T-helper 17 cell (primary cell): ENCODE results near the gene KATNAL1. TPM values are rescaled to one million over a fixed set of nuclear protein-coding genes. Genes with fewer than 3 reads are reported as not detected.

Experiments
- ATAC-seq: fragments of 150-1000 bp; cut with Tn5 transposase; 2 replicates; pipeline ENCODE4 v1.10.0; 2021; ENCODE audit warnings: mild to moderate bottlenecking, moderate library complexity
- DNase-seq, 3 donors: peaks; one replicate each; pipeline versions ENCODE4 v3.0.0 to v3.0.0-alpha.2; 2020 to 2021
- H3K9me3 ChIP-seq: one replicate; pipeline ENCODE4 v1.7.0; 2013; ENCODE audit warnings: low read length, mild to moderate bottlenecking; ENCODE audit not compliant: control insufficient read depth, poor library complexity, severe bottlenecking
- H3K27ac Mint-ChIP-seq: one replicate; pipeline ENCODE4 v1.8.0; 2022; ENCODE audit warnings: mild to moderate bottlenecking, moderate library complexity, mixed read lengths
- H3K27me3 Mint-ChIP-seq: one replicate; pipeline ENCODE4 v1.8.0; 2022; ENCODE audit warnings: mixed read lengths
- H3K36me3 Mint-ChIP-seq: one replicate; pipeline ENCODE4 v1.8.0; 2022; ENCODE audit warnings: low read depth, mixed read lengths
- H3K4me1 Mint-ChIP-seq: one replicate; pipeline ENCODE4 v1.8.0; 2022; ENCODE audit warnings: mild to moderate bottlenecking, mixed read lengths
- H3K4me3 Mint-ChIP-seq: one replicate; pipeline ENCODE4 v1.8.0; 2022; ENCODE audit warnings: mild to moderate bottlenecking, moderate library complexity, mixed read lengths
- total RNA-seq, 4 donors: library from RNA in 2 of 4; stranded (reverse) in 2 of 4; gene quantifications; one replicate each; pipeline ENCODE4 v1.2.3 and lab custom pipeline; 2022 to 2026

The KATNAL1 gene
- total RNA-seq, 2 donors from 2014 or later, result 10.6 to 11.8 TPM

DNA sequence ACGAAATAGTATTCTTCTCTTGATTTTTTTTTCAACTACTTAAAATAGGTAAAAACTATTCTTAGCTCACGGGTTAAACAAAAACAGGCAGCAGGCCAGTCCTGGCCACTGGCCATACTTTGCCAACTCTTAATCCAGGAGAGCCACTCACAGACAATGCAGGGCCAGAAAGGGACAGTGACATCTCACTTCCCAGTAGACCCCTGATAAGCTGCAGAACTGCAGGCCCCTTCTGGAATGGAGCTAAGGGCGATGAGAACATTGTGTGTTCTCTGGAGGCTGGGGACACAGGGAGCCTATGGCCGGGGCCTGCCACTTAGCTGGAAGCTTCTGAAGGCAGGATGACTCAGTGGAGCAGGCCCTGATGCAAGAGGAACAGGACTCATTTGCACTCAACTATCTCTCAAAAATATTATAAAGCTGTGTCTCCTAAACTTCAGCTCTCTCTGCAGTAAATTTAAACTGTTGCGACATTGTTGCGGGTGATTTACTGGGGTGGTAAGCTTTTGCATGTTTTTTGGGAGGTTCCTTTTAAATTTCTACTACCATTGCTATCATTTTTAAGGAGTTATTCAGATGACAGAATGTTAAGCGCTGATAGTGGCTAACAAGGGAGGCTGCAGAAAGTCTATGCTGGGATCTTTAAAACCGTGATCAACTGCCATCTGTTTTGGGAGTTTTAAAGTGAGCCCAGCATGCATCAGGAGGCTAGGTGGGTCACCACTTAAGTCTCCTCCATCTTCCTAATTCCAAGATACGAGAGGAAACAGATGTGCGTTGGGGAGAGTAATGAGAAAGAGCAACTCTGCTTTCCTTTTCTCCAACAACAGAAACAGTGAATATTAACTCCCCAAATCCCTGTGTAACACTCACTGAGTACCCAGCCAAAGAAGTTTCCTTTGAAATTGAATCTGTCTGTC is 33.2 kb upstream of the KATNAL1 start:
- H3K9me3 ChIP-seq, result no peaks in the 10 kb centered on the region
- ATAC-seq, result no peak
- no peaks in the 10 kb centered on the region for H3K27me3 Mint-ChIP-seq
- peaks cover 2% of the 10 kb centered on the region for H3K36me3 Mint-ChIP-seq
- H3K4me3 Mint-ChIP-seq, result no peak overlapping the region
- H3K27ac Mint-ChIP-seq, result no peak overlapping the region
- H3K4me1 Mint-ChIP-seq, result peaks cover 32% of the 10 kb centered on the region
- no peak for DNase-seq

DNA sequence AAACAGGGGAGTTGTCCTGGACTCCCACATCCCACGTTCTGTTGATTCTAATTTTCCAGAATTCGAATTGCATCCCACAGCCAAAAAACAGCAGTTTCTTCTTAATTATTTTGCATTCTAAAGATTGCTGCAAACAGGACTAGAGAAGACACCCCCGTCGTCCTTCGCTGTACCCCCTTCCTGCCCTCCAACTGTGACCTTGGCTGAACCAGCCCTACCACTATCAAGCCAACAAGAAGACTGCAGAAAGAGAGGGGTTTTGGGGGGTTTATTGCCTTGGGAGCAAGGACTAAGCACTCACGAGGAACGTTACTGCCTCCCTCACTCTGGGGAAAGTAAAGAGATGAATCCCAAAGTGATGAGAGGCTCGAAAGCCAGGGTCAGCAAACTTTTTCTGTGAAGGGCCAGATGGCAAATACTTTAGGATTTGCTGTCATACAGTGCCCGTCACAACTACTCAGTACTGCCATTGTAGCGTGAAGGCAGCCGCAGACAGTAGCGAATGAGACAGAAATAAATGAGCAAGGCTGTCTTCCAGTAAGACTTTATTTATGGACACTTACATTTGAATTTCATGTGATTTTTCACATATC is 32.5 kb upstream of the KATNAL1 start:
- peaks cover 24% of the 10 kb centered on the region for H3K4me1 Mint-ChIP-seq
- H3K9me3 ChIP-seq, result no peaks in the 10 kb centered on the region

DNA sequence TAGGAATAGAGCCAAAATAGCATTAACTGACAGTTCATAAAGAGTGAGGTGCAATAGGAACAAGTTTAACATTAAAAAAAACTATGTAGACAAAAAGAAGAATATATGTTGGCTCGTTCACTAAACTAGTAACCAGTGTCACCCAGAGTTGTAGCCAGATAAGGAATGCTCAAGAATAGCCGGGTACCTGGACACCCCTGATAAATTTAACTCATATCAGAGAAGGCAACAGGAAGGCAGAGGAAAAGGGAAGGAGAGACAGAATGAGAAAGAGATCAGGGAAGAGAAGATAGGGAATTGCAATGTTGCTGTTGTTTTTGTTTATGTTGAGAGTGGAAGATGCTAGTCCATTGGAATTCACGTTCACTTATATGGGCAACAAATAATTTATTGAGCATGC is 31.6 kb upstream of the KATNAL1 start:
- Mint-ChIP-seq H3K4me3 (no peak overlapping the region), H3K36me3 (peaks cover 2% of the 10 kb centered on the region), H3K27me3 (no peaks in the 10 kb centered on the region), H3K4me1 (peaks cover 29% of the 10 kb centered on the region), H3K27ac (no peak overlapping the region)
- ATAC-seq (no peak), DNase-seq (no peak)
- H3K9me3 ChIP-seq, result no peaks in the 10 kb centered on the region

More for the DNA sequence above, 32.5 kb upstream of the KATNAL1 start:
- DNase-seq (no peak), ATAC-seq (no peak)
- H3K4me3 Mint-ChIP-seq, result no peak overlapping the region
- H3K27ac Mint-ChIP-seq, result no peak overlapping the region
- peaks cover 2% of the 10 kb centered on the region for H3K36me3 Mint-ChIP-seq
- no peaks in the 10 kb centered on the region for H3K27me3 Mint-ChIP-seq

DNA sequence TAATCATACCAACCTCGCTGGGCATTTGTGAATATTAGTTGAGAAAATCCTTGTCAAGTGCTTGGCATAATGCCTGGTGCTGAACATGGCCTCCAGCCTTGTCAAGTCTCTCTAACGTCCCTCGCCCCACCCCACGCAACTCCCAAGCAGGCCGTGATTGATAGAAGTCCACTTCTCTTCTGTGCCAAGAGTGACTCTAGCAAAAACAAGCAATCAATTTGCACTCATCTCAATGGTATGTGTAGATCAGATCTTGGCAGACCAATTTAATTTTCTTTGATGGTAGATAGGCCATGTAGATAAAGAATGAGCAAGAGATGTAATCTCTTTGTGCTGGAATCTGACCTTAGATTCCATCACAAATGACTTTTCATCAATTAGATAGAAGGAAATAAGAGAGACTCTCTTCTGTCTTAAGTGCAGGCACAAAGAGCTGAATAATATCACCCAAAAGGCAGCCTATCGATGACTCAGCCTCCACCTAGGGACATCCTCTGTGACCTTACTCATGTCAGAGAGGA is 31.0 kb upstream of the KATNAL1 start:
- H3K27ac Mint-ChIP-seq, result no peak overlapping the region
- peaks cover 25% of the 10 kb centered on the region for H3K4me1 Mint-ChIP-seq
- H3K27me3 Mint-ChIP-seq, result no peaks in the 10 kb centered on the region
- ATAC-seq (no peak), DNase-seq (no peak)
- H3K9me3 ChIP-seq, result no peaks in the 10 kb centered on the region
- no peak overlapping the region for H3K4me3 Mint-ChIP-seq
- H3K36me3 Mint-ChIP-seq, result peaks cover 2% of the 10 kb centered on the region

DNA sequence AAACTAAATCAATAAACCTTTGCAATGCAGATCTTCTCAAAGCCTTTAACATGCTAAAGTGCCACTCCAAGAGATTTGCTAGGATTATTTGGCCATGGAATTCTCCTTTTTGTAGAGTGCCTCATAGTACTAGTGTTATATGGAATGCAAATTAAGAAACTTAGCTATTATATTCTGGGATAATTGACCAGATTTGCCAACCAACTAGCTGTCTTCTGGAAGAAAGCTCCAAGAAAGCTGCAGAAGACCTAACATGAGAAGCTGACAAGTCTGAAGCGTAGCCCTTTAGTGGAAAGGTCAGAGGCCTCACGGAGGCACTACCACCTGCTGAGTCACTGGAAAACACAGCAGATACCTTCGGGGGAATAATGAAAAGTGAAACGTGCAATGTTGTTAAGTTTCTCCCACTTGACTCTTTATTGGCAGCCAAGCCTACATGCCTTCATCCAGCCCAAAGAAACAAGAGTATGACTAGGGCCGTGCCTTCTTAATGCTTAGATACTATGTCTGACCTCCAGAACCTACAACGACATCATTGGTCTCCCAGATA is 29.8 kb upstream of the KATNAL1 start:
- ATAC-seq, result no peak

DNA sequence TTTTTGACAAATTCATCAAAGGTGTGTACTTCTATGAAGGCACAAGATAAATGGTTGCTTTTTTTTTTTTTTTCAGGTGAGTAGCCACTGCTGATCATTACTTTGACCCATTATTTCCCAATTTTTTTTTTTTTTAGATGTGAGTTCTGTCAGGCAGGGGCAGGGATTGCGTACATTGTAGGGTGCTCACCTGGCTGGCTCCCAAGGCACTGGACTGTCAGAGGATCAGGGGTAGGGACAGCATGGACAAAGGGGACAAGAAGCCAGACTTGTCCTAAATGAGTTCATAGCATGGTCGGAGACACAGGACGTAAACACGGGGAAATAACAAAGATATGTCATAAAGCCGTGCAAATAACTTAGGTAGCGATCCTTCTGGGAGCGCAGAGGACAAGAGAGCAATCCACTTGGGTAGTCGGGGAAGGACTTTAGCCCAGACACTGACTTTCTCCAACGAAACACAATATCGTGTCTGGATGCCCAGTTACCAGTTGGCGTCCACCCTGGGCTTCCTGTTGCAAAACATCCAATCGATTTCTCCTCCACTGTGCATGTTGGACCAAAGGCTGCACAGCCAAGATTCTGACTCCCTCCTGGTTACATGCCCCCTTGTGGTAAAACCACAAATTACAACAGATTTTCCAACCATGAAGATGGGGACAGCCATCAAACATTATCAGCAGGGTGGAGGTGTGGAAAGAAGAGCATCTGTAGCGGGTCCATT is 27.5 kb upstream of the KATNAL1 start:
- peaks cover 28% of the 10 kb centered on the region for H3K4me1 Mint-ChIP-seq
- H3K36me3 Mint-ChIP-seq, result peaks cover 2% of the 10 kb centered on the region
- no peak for DNase-seq
- no peak overlapping the region for H3K4me3 Mint-ChIP-seq
- ATAC-seq, result peak; percentile 40
- H3K27ac Mint-ChIP-seq, result no peak overlapping the region
- H3K27me3 Mint-ChIP-seq, result no peaks in the 10 kb centered on the region
- no peaks in the 10 kb centered on the region for H3K9me3 ChIP-seq

More for the DNA sequence above, 29.8 kb upstream of the KATNAL1 start:
- Mint-ChIP-seq H3K4me1 (peaks cover 24% of the 10 kb centered on the region), H3K27me3 (no peaks in the 10 kb centered on the region), H3K27ac (no peak overlapping the region), H3K4me3 (no peak overlapping the region), H3K36me3 (peaks cover 2% of the 10 kb centered on the region)
- H3K9me3 ChIP-seq, result no peaks in the 10 kb centered on the region
- DNase-seq, result no peak

DNA sequence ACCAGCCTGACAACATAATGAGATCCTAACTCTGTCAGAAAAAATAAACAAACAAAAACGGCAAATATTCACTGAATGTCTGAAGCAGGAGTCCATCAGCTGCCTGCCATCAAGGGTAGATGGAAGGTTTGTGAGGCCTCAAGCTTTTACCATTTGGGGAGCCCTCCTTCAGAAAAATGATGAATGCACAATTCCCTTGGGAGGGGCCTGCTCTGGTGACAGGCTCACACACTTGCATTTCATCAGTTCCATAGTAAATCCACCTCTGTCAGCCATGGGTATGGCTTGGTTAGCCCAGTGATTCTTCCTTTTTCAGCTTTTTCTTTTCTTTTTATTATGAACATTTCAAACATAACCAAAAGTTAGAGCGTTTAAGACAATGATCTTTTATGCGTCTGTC is 26.3 kb upstream of the KATNAL1 start:
- H3K27me3 Mint-ChIP-seq, result no peaks in the 10 kb centered on the region
- ATAC-seq (no peak), DNase-seq (no peak)
- no peaks in the 10 kb centered on the region for H3K9me3 ChIP-seq
- no peaks in the 10 kb centered on the region for H3K36me3 Mint-ChIP-seq
- H3K4me1 Mint-ChIP-seq, result peaks cover 24% of the 10 kb centered on the region
- H3K27ac Mint-ChIP-seq, result no peak overlapping the region
- no peak overlapping the region for H3K4me3 Mint-ChIP-seq

DNA sequence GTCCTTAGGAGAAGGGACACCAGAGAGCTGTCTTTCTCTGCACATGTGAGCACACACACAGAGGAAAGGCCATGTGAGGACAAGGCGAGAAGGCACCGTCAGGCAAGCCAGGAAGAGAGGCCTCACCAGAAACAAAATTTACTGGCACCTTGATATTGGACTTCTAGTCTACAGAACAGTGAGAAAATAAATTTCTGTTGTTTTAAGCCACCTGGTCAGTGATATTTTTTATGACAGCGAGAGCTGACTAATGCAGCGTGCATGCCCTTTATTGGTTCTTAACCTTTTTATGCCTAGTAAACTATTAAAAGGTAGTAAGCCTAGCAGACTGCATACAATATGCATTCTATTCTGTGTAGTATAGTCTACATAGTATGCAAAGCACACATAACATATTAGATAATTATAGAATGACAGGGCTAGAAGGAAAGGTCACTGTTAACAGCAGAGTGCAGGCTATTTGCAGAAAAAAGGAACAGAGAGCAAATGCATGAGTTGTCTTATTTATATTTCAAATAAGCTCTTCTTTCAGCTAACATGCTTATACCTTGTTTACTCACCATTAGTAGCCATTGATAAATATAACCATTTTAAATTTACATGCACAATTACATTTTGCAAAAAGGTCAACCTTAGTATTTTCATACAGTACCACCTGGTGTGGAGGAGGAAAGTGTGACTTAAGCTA is 25.2 kb upstream of the KATNAL1 start:
- peaks cover 18% of the 10 kb centered on the region for H3K4me1 Mint-ChIP-seq
- no peak overlapping the region for H3K27ac Mint-ChIP-seq
- no peak overlapping the region for H3K4me3 Mint-ChIP-seq
- H3K36me3 Mint-ChIP-seq, result no peaks in the 10 kb centered on the region
- H3K27me3 Mint-ChIP-seq, result no peaks in the 10 kb centered on the region
- ATAC-seq (no peak), DNase-seq (no peak)
- no peaks in the 10 kb centered on the region for H3K9me3 ChIP-seq

DNA sequence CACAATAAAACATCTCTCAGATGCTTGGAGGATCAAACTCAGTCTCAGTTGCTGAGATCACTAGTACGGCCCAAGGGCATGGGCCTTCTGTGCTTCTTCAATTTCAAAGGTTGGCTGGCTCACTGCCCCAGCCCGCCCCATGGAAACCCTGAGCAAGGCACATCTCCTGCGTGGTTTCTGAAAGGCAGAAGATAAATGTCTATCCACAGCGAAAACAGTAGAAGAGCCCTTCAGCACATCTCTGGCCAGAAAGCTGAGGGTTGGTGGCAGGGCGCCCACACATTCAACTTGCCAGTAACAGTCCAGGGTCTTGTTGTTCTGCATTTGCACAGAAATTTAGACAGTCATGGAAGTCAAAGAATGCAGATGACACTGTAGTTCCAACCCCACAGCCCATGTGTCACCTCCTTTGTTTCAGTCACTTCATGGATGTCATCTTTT is 24.0 kb upstream of the KATNAL1 start:
- no peak overlapping the region for H3K4me3 Mint-ChIP-seq
- DNase-seq (no peak), ATAC-seq (no peak)
- H3K9me3 ChIP-seq, result no peaks in the 10 kb centered on the region
- no peaks in the 10 kb centered on the region for H3K27me3 Mint-ChIP-seq
- no peak overlapping the region for H3K27ac Mint-ChIP-seq
- no peaks in the 10 kb centered on the region for H3K36me3 Mint-ChIP-seq
- H3K4me1 Mint-ChIP-seq, result peaks cover 15% of the 10 kb centered on the region

DNA sequence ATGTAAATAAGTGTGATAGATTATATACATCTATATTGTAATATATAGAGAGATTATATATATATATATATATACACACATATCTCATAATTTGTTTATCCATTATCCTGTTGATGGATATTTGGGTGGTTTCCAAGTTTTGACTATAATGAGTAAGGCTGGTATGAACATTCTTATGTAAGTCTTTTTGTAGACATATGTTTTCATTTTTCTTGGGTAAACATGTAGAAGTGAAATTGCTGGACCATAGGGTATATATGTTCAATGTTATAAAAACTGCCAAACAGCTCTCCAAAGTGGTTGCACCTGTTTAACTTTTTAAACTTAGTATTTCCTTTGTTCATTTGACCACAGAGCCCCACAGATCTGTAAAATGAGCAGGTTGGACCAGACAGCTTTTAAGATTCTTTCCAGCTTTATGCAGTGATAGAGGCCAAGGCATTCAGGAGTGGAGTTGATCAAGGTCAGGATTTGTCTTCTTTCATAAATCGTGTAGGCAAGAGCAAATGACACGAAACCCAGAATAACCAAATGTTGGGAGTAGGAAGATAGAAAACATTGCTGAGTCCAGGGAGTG is 21.7 kb upstream of the KATNAL1 start:
- no peaks in the 10 kb centered on the region for H3K9me3 ChIP-seq
- H3K4me3 Mint-ChIP-seq, result no peak overlapping the region
- no peak overlapping the region for H3K27ac Mint-ChIP-seq
- no peaks in the 10 kb centered on the region for H3K27me3 Mint-ChIP-seq
- DNase-seq, result no peak
- peaks cover 9% of the 10 kb centered on the region for H3K4me1 Mint-ChIP-seq
- no peak for ATAC-seq
- no peaks in the 10 kb centered on the region for H3K36me3 Mint-ChIP-seq

DNA sequence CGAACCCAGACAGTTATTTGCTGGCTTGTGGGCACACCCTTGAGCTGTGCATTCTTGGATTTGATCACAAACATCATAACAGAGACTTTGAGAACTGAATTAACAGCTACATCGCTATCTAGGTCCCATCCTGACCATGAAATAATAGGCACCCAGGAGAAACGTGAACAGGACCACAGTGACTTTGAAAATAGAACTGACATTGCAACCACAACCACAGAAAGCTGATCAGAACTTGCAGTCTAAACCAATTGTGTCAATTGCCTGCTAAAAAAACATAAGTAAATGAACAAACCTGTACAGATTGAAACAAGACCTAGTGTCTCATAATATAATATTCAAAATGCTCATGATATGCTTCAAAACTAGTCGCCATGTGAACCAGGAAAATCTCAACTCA is 18.3 kb upstream of the KATNAL1 start:
- no peaks in the 10 kb centered on the region for H3K9me3 ChIP-seq
- Mint-ChIP-seq H3K4me3 (no peak overlapping the region), H3K36me3 (no peaks in the 10 kb centered on the region), H3K27me3 (no peaks in the 10 kb centered on the region), H3K4me1 (peaks cover 11% of the 10 kb centered on the region), H3K27ac (no peak overlapping the region)
- ATAC-seq, result no peak
- DNase-seq, result no peak

DNA sequence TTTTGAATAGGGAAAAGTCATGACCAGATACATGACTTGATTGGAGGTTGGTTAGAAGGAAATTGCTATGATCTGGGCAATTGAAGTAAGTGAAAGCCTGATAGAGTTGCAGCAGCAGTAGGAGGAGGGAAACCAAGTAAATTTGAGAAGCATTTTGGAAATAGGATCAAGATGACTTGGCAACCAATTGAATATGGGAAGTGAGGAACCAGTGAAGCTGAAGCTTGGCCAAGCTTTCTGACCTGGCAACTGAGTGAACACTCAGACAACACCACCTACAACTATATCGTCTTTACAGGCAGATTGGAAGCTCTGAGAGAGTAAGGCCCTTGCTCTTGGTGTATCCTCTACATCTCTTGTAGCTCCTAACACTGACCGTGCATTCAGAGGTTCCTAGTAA is 16.2 kb upstream of the KATNAL1 start:
- no peak for ATAC-seq
- H3K27ac Mint-ChIP-seq, result no peak overlapping the region
- DNase-seq, result no peak
- H3K4me1 Mint-ChIP-seq, result peaks cover 7% of the 10 kb centered on the region
- H3K36me3 Mint-ChIP-seq, result peaks cover 3% of the 10 kb centered on the region
- H3K27me3 Mint-ChIP-seq, result no peaks in the 10 kb centered on the region
- no peaks in the 10 kb centered on the region for H3K9me3 ChIP-seq
- no peak overlapping the region for H3K4me3 Mint-ChIP-seq
